Body of pancreas (tissue), 4 donors: ENCODE results near the gene SLC30A1. TPM values are rescaled to one million over a fixed set of nuclear protein-coding genes. Genes with fewer than 3 reads are reported as not detected.

Experiments
- ATAC-seq: fragments of 150-250 bp; one replicate; pipeline ENCODE4 v1.9.1; 2016
- DNase-seq, 4 donors: peaks; one replicate each; pipeline ENCODE4 v3.0.0-alpha.2; 2019
- H3K27ac ChIP-seq, 4 donors: fragments of 200-600 bp; sonication (generic); 1 replicate in 3 of 4; 2 replicates in 1 of 4; pipeline versions ENCODE4 v1.5.1 to v1.6.1; 2016 to 2019; ENCODE audit warnings: mild to moderate bottlenecking in 1 of 4, mixed read lengths in 1 of 4, moderate library complexity in 1 of 4
- H3K27me3 ChIP-seq, 2 donors: fragments of 200-600 bp; sonication (generic); one replicate each; pipeline ENCODE4 v1.6.0; 2016; ENCODE audit warnings: mild to moderate bottlenecking in 1 of 2
- H3K36me3 ChIP-seq, 2 donors: fragments of 200-600 bp; sonication (generic); replicated peaks in 1 of 2; 2 replicates each; pipeline ENCODE4 v1.5.1; 2016; ENCODE audit warnings: low read depth in 2 of 2; ENCODE audit not compliant: insufficient read depth in 1 of 2
- H3K4me1 ChIP-seq: fragments of 200-600 bp; sonication (generic); one replicate; pipeline ENCODE4 v1.6.0; 2016
- H3K4me3 ChIP-seq, 2 donors: fragments of 200-600 bp; sonication (generic); 1 replicate in 1 of 2; 2 replicates in 1 of 2; pipeline ENCODE4 v1.5.1; 2016 to 2019
- H3K9me3 ChIP-seq, 3 donors: fragments of 200-600 bp; sonication (generic); 1 replicate in 2 of 3; 2 replicates in 1 of 3; pipeline ENCODE4 v1.5.1; 2016
- POLR2A ChIP-seq, 3 donors: fragments of 450-650 bp; IDR thresholded peaks; one replicate each; pipeline ENCODE4 v1.6.1; 2016; ENCODE audit warnings: antibody characterized with exemption in 3 of 3, mild to moderate bottlenecking in 2 of 3
- WGBS, 2 donors: methylation state at CpG; one replicate each; pipeline ENCODE4 v1.1.5; 2017; 5-methylcytosine and 5-hydroxymethylcytosine counted together
- intact Hi-C: fragments of 100-400 bp; cut with DNase I; formaldehyde crosslinking; loops from one replicate; pipeline ENCODE4 v1.15.1; 2023
- total RNA-seq, 2 donors: library from RNA; depleted of rRNA; stranded (reverse); fragments of >200 nt; gene quantifications; one replicate each; pipeline ENCODE4 v1.1.0, GENCODE V29; 2016
- TF ChIP-seq, protein P1 (sequence below), 7 experiments: fragments of 450-650 bp in 4 of 7; fragments of 200-600 bp in 3 of 7; sonication (generic) in 3 of 7; IDR thresholded peaks; one replicate each; pipeline ENCODE4 v1.5.1; 2016 to 2019; ENCODE audit warnings: antibody characterized with exemption in 7 of 7

The SLC30A1 gene
- total RNA-seq, 2 donors from 2014 or later, result 7.3 to 11.5 TPM

DNA sequence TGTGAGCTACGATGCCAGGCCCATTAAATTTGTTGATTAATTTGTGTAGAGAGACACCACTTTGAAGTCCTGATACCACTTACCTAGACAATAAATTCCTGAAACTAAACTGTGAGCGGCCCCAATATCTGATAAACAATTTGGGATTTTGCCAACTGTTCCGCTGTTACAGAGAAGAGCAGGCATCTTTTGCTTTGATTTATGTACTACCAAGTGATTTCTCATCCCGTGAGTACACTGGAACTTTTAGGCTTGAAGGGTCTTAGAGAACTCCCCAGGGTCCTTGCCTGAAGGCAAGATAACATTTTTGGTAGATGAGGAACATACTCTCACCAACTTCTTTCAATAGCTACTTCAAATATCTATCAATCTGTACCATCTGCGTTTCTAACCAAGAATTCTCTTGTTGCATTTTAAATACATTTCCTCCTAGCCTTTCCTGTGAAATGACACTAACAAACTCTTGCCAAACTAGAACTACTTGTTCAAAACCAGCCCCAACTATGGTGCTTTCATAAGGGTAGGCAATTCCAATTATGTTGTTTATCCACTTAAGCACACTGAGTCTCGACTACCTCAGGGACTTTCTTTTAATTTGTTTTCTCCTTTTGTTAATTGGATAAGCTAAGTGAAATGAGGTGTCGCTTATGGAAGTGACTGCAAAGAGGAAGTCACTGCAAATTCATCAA, 23.2 kb upstream of the SLC30A1 start:
- intact Hi-C loops, result no loop called here
- Histone ChIP-seq H3K4me3 (no peak overlapping the region), H3K27ac (no peak overlapping the region), H3K36me3 (no peaks in the 10 kb centered on the region), H3K9me3 (no peaks in the 10 kb centered on the region), H3K4me1 (no peaks in the 10 kb centered on the region), H3K27me3 (no peaks in the 10 kb centered on the region)
- WGBS, 2 donors, result 38 to 50% methylated on average over 7 of the region's 7 CpGs
- no peak for ATAC-seq
- no peak for TF ChIP-seq POLR2A (IDR thresholded peaks at IDR 0.05)
- TF ChIP-seq, protein P1, sequence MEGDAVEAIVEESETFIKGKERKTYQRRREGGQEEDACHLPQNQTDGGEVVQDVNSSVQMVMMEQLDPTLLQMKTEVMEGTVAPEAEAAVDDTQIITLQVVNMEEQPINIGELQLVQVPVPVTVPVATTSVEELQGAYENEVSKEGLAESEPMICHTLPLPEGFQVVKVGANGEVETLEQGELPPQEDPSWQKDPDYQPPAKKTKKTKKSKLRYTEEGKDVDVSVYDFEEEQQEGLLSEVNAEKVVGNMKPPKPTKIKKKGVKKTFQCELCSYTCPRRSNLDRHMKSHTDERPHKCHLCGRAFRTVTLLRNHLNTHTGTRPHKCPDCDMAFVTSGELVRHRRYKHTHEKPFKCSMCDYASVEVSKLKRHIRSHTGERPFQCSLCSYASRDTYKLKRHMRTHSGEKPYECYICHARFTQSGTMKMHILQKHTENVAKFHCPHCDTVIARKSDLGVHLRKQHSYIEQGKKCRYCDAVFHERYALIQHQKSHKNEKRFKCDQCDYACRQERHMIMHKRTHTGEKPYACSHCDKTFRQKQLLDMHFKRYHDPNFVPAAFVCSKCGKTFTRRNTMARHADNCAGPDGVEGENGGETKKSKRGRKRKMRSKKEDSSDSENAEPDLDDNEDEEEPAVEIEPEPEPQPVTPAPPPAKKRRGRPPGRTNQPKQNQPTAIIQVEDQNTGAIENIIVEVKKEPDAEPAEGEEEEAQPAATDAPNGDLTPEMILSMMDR (IDR thresholded peaks at IDR 0.05), result no peak
- DNase-seq, result no peak

DNA sequence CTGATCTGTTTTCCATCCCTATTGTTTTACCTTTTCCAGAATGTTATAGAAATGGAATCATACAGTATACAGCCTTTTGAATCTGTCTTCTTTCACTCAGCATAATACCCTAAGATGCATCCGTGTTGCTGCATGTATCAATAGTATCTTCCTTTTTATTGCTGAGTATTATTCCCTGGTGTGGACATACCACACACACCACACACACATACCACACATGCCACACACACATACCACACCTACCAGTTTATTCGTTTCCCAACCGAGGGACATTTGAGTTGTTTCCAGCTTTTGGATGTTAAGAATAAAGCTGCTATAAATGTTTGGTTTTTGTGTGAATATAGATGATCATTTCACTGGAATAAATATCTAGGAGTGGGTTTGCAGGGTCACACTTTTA, 22.2 kb upstream of the SLC30A1 start:
- no peaks in the 10 kb centered on the region for H3K9me3 ChIP-seq
- H3K36me3 ChIP-seq, result no peaks in the 10 kb centered on the region
- H3K4me1 ChIP-seq, result no peaks in the 10 kb centered on the region
- no peak overlapping the region for H3K4me3 ChIP-seq
- no peaks in the 10 kb centered on the region for H3K27me3 ChIP-seq
- no peak overlapping the region for H3K27ac ChIP-seq
- intact Hi-C loops, result no loop called here
- TF ChIP-seq, protein P1 (IDR thresholded peaks at IDR 0.05), result no peak
- TF ChIP-seq POLR2A (IDR thresholded peaks at IDR 0.05), result no peak
- DNase-seq (no peak), ATAC-seq (no peak)
- WGBS, 2 donors, result 84% methylated on average over 3 of the region's 3 CpGs

DNA sequence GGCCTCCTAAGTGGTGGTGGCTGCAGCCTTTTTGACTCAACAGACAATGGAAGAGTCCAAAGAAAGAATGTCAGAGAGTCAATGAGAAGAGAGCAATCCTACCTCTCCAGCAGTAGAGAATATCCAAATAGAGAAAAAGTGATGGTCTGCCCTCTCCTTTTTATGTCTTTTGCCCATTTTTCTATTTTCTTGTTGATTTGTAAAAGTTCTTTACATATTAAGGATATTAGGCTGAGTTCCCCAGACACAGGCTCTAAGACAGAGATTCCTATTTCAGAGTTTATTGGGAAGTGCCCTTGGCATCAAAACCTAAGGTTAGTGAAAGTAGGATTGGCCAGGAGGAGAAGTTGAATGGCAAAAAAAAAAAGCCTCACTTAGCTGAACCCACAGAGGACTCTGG, 20.3 kb upstream of the SLC30A1 start:
- Histone ChIP-seq H3K27me3 (no peaks in the 10 kb centered on the region), H3K4me1 (no peaks in the 10 kb centered on the region), H3K4me3 (no peak overlapping the region), H3K27ac (no peak overlapping the region), H3K9me3 (no peaks in the 10 kb centered on the region), H3K36me3 (no peaks in the 10 kb centered on the region)
- no peak for TF ChIP-seq POLR2A (IDR thresholded peaks at IDR 0.05)
- no peak for ATAC-seq
- intact Hi-C loops, result no loop called here
- DNase-seq, result no peak

DNA sequence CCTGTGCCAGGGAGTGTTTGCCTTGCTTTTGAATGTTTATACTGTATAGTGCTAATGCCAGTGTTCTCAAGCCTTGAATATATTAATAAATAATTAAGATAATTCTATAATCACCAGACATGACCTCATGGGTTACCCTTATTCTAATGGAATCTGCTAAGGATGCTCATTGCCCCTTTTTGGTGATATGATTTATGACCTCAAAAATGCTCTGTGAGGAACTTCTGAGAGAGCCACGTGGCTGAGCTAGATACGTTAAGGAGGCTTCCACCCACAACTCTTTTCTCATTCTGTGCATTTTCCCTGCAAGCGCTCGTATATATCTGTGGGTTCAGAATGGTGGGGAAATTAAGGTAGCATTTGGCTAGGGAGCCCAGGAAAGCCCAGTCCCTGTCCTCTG, 19.6 kb upstream of the SLC30A1 start:
- H3K4me3 ChIP-seq, result no peak overlapping the region
- no peak for DNase-seq
- WGBS, 2 donors, result 89 to 92% methylated on average over 4 of the region's 4 CpGs
- intact Hi-C loops, result no loop called here
- no peaks in the 10 kb centered on the region for H3K27me3 ChIP-seq
- H3K27ac ChIP-seq, result no peak overlapping the region
- ATAC-seq, result no peak
- TF ChIP-seq, protein P1 (IDR thresholded peaks at IDR 0.05), result no peak
- no peak for TF ChIP-seq POLR2A (IDR thresholded peaks at IDR 0.05)
- no peaks in the 10 kb centered on the region for H3K9me3 ChIP-seq
- no peaks in the 10 kb centered on the region for H3K4me1 ChIP-seq
- no peaks in the 10 kb centered on the region for H3K36me3 ChIP-seq

DNA sequence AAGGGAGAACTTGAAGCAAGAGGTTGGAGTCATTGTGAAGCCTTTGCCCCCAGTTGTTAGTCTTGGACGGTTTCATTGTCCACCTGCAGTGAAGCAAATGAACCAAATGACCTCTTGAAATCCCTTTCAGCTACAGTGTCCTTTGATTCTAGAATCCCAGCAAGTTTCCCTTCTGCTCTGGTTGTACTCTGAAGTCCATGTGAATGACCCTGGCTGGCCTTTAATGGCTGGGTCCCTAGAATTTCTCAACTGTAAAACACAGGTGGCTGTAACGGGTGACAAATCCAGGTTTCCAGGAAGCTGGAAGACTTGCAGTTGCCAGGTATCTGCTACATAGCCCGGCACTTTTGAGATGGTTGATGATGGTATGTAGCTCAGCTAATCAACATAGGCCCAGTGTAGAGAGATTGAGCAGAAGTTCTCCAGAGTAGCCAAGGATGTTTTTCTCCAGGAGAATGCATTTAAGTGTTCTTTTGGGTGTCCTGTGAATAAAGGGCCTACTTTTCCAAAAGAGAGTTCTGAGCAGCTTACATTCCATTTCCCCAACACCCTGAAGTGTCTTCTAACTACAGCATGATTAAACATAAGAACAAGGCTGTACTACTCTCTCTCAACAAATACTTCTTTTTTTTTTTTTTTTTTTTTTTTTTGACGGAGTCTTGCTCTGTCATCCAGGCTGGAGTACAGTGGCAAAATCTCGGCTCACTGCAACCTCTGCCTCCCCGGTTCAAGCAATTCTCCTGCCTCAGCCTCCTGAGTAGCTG, 17.6 kb upstream of the SLC30A1 start:
- H3K27ac ChIP-seq, result no peak overlapping the region
- H3K9me3 ChIP-seq, result no peaks in the 10 kb centered on the region
- no peak for ATAC-seq
- no peak for TF ChIP-seq POLR2A (IDR thresholded peaks at IDR 0.05)
- TF ChIP-seq, protein P1 (IDR thresholded peaks at IDR 0.05), result no peak
- intact Hi-C loops, result no loop called here
- 86 to 94% methylated on average over 6 of the region's 6 CpGs for WGBS, 2 donors
- H3K4me3 ChIP-seq, result no peak overlapping the region
- H3K27me3 ChIP-seq, result no peaks in the 10 kb centered on the region
- no peaks in the 10 kb centered on the region for H3K4me1 ChIP-seq
- DNase-seq, result no peak
- no peaks in the 10 kb centered on the region for H3K36me3 ChIP-seq
